Measurements from ENCODE around the gene CNIH3. TPM values are rescaled to one million over a fixed set of nuclear protein-coding genes. Genes with fewer than 3 reads are reported as not detected.
A peak's percentile ranks its signal among the peaks of the same experiment; 100 is the strongest.
"Not testable (repeated sequence)": the region's sequence is repeated elsewhere in the genome, so short reads cannot be mapped to it uniquely, and the experiment has no call there.

The CNIH3 gene
- total RNA-seq, 2 donors from 2014 or later, result 0.88 to 1.3 TPM

DNA sequence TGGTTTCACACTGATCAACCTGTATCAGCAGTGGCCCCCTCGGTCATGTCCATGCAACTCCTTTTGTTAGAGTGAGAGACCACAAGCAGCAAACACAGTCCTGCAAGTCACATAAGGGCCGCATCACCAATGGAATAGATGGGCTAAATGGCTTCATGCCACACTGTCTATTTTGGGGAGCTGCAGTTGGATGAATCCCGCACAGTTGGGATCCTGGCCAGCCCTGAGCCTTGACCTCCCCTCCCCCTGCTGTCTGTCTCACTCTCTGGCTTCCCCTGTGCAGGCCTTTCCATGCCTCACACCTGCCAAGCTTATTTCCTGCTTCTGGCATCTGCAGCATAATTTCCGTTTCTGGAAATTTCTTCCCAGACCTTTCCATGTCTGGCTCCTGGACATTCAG lies 57.0 kb downstream of the CNIH3 start:
- ATAC-seq (peak; percentile 53 to 79), DNase-seq (peak; percentile 34)
- intact Hi-C loops (cut with DNase I), result no loop called here

DNA sequence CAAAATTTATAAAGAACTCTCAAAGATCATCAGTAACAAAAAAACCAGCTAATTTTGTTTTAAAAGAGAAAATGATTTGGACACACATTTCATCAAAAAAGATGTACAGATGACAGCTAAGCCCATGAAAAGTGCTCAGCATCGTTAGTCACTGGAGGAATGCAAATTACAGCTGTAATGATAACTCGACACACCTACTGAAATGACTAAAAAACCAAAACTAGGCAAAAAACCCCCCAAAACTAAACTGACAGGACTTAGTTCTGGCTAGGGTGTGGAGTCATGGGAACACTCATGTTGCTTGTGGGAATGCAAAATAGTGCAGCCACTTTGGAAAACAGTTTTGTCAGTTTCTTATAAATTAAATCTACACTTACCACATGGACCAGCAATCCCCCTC lies 59.5 kb downstream of the CNIH3 start:
- ATAC-seq (no peak), DNase-seq (no peak)
- intact Hi-C loops (cut with DNase I), result no loop called here

DNA sequence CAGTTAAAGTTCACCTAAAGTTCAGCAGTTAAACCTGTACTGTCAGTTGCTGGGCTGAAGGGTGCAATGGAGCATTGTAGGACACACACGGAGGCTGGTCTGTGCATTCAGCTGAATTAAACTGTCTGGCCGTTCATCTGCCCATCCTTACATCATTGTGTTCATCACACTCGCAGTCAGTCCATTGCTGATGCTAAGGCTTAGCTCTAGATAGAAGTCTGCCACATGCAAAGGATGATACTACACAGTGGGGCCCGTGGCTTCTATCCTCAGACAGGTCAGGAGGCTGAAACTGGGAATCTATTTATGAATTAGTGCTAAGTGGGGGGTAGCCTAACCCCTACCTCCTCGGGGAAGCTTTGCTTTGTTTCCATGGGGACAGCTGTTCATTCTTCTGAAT lies 60.4 kb downstream of the CNIH3 start:
- DNase-seq (no peak), ATAC-seq (no peak)
- intact Hi-C loops (cut with DNase I), result no loop called here

DNA sequence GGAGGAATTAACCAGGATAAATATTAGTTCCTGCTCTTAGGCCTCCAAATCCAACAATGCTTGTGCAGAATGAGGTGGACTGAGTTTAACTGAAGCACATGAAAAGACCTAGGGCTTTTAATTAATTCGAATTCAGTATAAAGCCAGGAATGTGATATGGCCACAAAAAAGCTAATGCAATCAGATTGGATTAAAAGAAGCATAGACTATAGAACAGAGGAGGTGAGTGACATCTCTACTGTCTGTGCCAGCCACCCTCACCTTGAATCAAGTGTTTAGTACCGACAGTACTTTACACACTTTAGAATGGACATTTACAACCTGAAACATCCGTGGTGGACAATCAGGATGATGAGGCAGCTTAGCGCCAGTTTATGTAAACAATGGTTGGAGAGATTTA lies 62.1 kb downstream of the CNIH3 start:
- DNase-seq, result no peak
- intact Hi-C loops (cut with DNase I), result no loop called here
- no peak for ATAC-seq

DNA sequence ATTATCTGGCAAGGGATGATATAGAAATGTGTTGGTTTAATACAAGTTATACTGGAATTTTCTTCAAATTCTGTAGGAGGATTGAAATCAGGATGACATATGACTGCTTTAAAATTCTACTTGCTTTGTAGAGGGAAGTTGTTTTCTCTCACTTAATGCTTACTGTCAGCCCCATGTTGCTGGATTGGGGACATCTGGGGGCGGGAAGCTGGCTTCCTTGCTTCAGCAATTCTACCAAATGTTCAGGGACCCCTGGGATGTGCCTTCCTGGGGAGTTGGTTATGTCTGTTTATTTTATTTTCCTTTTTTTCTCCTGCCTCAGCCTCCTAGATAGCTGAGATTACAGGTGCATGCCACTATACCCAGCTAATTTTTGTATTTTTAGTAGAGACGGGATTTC lies 63.5 kb downstream of the CNIH3 start:
- intact Hi-C loops (cut with DNase I), result no loop called here
- no peak for DNase-seq
- ATAC-seq, result no peak

DNA sequence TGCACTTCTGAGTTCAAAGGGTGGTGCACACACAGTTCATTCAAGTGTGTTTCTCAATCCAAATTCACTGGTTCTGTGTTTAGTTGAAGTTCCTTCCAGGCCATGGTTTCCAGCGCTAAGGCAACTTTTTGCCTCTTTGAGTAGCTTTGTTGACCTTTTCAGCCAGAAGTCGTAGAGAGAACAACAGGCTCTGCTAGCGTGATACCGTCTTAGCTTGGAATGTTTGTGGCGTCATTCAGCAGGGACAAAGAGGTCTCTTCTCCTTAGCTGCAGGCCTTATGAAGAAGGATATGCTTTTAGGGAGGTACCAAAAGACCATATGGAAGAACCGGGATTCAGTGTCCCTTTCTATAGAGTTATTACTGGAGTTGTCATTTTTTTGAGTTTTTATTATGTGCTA lies 65.7 kb downstream of the CNIH3 start:
- ATAC-seq, result no peak
- no peak for DNase-seq
- intact Hi-C loops (cut with DNase I), result no loop called here

DNA sequence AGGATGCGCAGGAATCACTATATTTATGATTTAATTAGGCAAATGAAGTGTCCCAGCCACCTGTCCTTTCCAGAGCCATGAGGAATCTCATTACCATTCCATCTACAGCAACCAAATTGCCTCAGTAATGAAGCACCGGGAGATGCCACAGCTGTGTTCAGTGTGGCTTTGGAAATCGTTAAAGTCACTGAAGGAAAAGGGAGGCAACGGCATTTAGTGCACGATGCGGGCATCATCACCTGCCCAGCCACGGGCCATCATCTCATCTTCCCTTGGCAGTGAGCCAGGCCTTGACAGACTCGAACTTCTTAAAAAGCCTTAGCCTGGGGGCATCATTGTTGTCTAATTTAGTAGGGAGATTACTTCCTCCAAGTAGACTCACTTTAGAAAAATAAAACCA lies 67.8 kb downstream of the CNIH3 start:
- DNase-seq, result no peak
- no peak for ATAC-seq
- intact Hi-C loops (cut with DNase I), result no loop called here

DNA sequence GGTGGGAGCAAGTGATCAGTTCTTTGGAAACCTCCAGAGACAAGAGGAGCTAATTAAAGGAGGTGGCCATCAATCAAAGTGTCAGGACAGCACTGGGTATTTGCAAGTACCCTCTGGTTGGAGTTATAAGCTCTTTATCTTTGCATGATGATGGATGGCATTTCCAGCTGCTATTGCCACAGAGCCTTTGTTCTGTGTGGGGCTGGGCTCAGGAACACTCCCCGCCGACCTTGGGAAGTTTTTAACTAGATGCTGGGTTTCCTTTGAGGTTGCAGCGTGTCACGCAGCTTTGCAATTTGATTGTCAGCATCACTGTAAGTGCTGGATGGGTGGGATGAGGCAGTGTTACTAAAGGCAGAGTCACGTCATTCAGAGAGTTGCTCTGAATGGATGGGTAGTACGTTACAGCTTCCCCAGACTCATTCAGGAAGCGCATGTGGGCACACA lies 68.9 kb downstream of the CNIH3 start:
- intact Hi-C loops (cut with DNase I), result no loop called here
- DNase-seq (no peak), ATAC-seq (no peak)

DNA sequence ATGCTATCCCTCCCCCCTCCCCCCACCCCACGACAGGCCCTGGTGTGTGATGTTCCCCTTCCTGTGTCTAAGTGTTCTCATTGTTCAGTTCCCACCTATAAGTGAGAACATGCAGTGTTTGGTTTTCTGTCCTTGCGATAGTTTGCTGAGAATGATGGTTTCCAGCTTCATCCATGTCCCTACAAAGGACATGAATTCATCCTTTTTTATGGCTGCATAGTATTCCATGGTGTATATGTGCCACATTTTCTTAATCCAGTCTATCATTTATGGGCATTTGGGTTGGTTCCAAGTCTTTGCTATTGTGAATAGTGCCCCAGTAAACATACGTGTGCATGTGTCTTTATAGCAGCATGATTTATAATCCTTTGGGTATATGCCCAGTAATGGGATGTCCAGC lies 70.0 kb downstream of the CNIH3 start:
- DNase-seq; intact Hi-C loops (cut with DNase I); ATAC-seq: not testable (repeated sequence)

DNA sequence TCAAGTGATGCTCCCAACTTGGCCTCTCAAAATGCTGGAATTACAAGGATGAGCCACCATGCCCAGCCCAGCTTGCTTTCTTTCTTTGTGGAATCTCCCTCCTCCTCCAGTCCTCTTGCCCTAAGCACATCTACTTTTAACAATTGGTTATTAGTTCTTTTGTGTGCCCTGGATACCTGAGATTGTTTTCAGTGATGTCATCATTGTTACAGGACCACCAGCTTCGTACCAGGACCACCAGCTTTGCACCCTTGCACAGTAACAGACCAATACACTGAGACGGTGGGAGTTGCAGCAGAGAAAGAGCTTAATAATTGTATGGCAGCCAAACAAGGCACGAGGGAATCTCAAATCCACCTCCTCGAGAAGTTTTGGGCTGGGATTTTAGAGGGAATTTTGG lies 71.3 kb downstream of the CNIH3 start:
- no peak for DNase-seq
- intact Hi-C loops (cut with DNase I), result no loop called here
- no peak for ATAC-seq

DNA sequence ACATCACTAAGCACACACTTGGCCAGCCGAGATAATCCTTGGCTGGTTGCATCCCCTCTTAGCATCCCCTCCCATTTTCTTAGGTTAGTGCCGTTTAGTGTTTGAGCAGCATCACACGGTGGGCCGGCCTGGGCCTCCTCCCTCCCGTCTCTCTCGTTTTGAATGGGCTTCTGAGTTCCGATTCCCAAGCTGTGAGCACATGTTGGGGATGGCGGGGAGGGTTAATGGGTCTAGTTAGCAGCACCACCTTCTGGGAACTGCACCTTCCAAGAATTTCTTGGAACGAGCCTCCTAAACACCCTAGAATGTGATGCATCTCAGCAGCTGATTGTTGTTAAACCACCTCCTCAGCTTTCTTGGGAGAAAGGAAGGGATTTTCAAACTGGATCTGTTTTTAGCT lies 73.3 kb downstream of the CNIH3 start:
- intact Hi-C loops (cut with DNase I), result no loop called here
- no peak for DNase-seq
- ATAC-seq, result no peak

DNA sequence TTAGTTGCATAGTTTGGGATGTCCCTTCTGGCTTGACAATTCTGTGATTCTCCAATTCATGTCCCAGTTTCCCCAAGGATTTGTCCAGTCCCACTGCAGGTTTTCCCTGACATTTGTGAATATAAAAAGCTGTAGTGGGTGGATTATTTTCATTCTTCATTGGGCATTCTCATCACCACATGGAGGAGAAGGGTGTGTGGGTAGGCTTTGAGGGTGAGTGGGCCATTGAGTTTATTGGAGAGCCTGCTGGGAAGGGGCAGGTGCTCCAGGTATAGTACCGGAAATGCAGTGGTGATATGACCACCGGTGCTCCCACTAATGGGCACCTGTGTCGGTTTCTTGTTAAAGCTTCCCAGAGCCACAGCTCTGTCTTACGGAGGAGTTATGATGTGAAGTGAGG lies 74.5 kb downstream of the CNIH3 start:
- no peak for DNase-seq
- intact Hi-C loops (cut with DNase I), result no loop called here
- ATAC-seq, result no peak

DNA sequence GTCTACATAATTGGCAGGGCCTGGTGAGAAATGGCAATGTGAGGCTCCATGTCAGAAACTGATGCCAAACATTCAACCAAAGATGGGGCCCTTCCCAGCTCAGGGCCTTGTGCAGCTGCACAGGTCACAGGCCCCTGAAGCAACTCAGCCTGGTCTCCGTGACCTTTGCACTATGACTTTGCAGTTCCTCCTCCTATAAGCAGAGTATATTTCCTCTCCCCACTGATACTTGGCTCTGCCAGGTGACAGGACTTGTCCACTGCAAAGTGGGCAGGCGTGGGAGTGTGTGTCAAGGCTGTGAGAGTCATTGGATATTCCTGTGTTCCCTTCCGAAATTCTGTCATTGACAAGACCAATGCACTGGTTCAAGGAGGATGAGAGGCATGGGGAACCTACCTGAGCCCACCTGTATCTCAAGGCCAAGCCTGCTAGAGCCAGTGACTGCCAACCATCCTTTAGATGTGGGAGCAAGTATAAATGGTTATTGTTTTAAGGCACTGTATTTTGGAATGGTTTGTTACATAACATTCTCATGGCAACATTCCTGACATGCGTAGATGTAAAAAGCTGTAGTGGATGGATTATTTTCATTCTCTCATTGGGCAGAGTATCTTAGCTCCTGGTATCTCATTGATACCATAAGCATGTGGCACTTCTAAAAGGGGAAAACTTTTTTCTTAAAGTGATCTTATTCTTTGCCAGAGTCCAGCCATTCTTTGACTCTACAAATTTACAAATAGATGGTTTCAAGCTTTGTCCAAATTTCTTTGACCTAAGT lies 75.2 kb downstream of the CNIH3 start:
- peak in 1 of 2 donors; percentile 72 for ATAC-seq
- no peak for DNase-seq
- intact Hi-C loops (cut with DNase I), result no loop called here

DNA sequence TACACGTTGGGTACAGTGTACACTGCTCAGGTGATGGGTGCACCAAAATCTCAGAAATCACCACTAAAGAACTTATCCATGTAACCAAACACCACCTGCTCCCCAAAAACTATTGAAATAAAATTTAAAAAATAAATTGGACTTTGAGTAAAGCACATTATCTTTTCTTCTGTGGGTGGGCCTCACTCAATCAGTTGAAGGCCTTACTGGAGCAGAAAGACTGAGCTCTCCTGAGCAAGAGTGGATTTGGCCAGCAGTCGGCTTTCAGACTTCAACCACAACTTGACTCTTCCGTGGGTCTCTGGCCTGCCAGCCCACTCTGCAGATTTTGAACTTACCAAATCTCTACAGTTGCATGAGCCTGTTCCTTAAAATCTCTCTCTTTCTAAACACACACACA lies 78.9 kb downstream of the CNIH3 start:
- DNase-seq (no peak), ATAC-seq (no peak)
- intact Hi-C loops (cut with DNase I), result no loop called here

DNA sequence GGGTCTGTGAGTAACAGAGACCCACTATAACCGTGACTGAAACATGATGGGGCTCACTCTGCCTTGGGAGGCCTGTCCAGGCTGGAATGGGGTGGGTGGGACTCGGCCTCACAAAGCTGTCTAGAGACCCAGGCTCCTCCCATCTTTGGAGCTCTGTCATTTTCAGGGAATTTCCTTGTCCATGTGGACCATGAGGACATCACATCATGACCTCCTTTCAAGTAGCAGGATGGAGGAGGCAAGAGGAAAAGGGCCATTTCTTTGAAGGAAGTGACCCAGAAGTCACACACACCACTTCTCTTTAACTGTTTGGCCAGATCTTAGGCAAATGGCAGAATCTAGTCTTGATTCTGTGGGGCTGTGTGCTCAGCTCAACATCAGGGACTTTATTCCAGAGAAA lies 79.9 kb downstream of the CNIH3 start:
- intact Hi-C loops (cut with DNase I), result no loop called here
- DNase-seq, result no peak
- no peak for ATAC-seq

DNA sequence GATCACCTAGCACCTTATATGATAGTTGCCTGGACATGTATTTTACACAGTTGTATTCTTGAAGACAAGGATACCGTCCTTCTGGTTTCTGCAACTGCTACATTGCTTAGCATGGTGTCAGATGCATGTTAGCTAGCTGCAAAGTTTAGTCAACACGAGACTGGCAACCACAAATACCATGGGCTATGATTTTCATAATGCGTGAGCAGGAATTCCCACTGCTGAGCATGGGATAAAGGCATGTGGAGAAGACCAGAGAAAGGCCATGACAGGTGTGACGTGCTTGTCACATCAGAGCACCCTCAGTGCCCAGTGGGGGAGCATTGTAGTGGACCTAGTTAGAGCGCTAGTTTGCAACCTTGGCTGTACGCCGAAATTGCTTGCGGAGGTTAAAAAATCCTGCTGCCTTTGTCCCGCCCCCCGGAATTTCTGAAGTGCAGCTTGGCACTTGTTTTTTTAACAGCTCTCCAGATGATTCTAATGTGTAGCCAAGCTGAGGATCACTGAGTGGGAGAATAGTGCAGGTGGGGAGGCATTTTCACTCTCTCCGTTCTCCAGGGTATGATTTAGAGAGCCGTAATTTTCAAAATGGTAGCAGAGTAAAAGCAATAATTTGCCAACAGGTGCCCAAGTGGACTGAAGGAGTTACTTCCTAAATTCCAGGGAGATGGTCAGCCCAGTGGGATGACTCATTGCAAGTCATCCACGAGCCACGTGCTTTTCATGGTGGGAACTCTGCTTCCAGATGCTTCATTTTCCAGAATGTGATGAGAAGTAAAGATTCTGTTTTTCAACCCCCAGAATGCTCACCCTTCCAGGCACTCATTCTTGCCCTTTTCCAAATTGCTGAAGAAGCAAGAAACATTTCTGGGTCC lies 81.0 kb downstream of the CNIH3 start:
- peak; percentile 23 for DNase-seq
- ATAC-seq, result peak; percentile 59 to 61
- intact Hi-C loops (cut with DNase I), result no loop called here

DNA sequence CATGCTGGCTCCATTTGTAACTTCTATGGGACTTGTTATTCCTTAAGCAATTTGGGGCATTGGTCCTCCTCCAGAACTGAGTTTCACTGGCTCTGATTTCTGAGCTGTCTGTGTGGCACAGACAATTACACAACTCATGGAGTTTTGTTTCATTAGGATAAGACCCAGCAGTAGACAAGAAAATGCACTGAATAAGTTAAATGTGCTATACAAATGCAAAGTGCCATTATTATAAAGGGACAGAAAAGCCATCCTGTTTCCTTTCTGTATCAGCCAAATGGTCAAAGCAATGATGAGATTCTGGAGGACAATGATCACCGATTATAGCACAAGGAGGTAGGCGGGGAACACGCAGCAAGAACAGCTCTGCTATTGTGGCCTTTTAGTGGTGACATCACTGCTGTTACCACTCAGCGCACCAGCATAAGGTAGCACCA lies 81.9 kb downstream of the CNIH3 start:
- intact Hi-C loops (cut with DNase I), result no loop called here
- DNase-seq, result no peak
- peak in 1 of 2 donors; percentile 53 for ATAC-seq

DNA sequence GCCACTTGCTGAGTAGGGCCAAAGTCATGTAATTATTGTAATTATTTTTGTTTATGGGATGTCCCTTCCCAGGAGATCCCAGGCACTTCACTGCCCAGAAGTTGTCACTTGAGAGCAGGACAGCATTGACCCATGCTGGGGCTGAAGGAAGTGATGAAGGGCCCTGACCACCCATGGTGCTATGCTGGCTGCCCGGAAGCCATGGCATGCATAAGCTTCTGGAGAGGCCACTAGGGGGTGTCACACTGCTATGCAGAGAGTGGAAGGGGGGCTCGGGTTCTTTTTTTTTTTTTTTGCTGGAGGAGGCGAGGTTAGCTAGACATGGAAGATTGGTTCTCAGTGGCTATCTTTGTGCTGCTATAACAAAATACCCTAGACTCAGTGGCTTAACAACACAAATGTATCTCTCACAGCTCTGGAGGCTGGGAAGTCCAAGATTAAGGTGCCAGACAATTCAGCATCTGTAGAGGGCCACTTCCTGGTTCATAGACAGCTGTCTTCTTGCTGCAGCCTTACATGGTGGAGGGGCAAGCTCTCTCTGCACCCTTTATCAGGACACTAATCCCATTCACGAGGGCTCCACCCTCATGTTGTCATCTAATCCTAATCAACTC lies 84.9 kb downstream of the CNIH3 start:
- ATAC-seq (no peak), DNase-seq (no peak)
- intact Hi-C loops (cut with DNase I), result no loop called here

DNA sequence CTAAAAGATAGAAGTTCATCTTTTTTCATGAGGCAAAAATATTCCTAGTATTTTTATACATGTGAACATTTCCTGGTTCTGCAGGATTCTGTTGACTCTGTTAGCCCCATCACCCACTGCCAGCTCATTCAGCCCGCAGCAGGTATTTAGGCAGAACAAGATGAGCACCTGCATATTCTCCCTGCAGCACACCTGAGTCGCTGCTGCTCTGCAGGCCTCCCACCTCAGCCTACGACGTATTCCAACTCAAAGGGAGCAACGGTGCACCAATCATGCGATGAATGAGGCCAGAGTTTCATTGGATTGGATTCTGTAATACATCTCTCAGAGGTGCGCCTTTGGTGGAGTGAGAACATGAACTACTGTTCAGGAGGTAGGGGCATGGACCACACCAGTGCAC lies 87.6 kb downstream of the CNIH3 start:
- no peak for DNase-seq
- intact Hi-C loops (cut with DNase I), result no loop called here
- ATAC-seq, result no peak

DNA sequence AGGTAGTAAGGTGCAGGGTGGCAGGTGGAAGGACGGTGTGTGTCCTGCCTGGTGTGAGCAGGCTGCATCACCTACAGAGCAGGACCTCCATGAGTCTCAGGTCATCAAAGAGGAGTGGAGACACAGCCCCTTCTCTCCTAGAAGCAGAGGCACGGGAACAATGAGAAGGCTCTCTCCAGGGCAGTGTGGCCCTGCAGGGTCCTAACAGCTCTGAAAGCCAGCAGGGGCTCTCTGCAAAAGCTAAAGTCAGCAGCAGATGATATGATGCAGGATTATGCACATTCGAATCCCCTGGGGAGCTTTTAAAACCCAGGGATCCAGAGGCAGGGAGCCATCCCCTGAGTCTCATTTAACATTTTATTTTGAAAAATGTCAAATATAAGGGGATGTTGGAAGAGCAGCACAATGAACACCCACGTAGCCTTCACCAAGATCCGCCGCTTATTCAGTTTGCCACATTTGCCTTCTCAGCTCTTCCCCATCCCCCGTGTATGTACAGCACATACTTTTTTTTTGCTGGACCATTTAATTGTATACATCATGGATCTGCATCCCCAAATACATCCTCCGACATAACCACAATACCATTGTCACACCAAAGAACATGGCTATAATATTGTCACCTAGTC lies 88.1 kb downstream of the CNIH3 start:
- DNase-seq, result no peak
- intact Hi-C loops (cut with DNase I), result no loop called here
- no peak for ATAC-seq

All from left cardiac atrium (tissue), 4 donors.